Heart left ventricle (tissue), 13 donors: Measurements from ENCODE around the gene CDCA3.

Experiments
- POLR2A ChIP-seq, 2 donors: fragments of 450-650 bp; IDR thresholded peaks; one replicate each; pipeline ENCODE4 v1.6.1; 2017; ENCODE audit warnings: antibody characterized with exemption in 2 of 2, mild to moderate bottlenecking in 2 of 2, moderate library complexity in 2 of 2
- TF ChIP-seq, protein P1 (sequence below), 12 donors: fragments of 200-600 bp; sonication (generic) in 4 of 12; IDR thresholded peaks; one replicate each; pipeline versions ENCODE4 v1.5.0 to v1.8.0; 2018 to 2022; ENCODE audit warnings: antibody characterized with exemption in 12 of 12, mild to moderate bottlenecking in 5 of 12
- donor health status: ischemic (EF 13 %, LVEDD 7.1; RV severe dilation, severe dysfunction).
- donor health status: DM: no; HTN: yes; CAD: no.
- donor health status: DM: no; HTN: no; CAD: no.
- donor health status: ischemic (EF 25% LVEDD 6.9; RV normal size, moderate dysfunction).
- donor health status: ischemic (EF 25% LVEDD 5.7; RV mildly dilated, moderate dysfunction).
- donor health status: ischemic (EF 35%, LVEDD 5.7; RV mildly dilated, moderate dysfunction).
- donor health status: nonischemic (EF 11% LVEDD 7.7; RV severe dilation, severe dysfunction).
- donor health status: DM: yes; HTN: yes; CAD: no.
- donor health status: PGD.
- donor health status: ischemic (EF 29% LVEDD 5.4; RV normal size, mild dysfunction).
- donor health status: nonischemic (EF 23%, LVEDD 6.1; RV moderate dilation, normal function).

DNA sequence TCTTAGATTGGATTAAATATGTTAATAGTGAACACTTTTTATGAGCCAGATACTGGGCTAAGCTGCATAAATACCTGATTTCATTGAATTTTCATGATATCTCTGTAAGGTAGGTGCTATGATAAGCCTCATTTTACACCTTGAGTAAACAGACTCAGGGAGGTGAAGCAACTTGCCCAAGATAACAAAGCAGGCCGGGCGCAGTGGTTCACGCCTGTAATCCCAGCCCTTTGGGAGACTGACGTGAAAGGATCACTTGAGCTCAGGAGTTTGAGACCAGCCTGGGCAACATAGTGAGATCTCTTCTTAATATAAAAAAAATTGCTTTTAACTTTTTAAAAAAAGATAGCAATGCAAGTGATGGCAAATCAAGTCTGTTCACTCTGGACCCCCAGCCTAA, 9.0 kb downstream of the CDCA3 start:
- TF ChIP-seq POLR2A (IDR thresholded peaks at IDR 0.05): no peak
- TF ChIP-seq, protein P1, sequence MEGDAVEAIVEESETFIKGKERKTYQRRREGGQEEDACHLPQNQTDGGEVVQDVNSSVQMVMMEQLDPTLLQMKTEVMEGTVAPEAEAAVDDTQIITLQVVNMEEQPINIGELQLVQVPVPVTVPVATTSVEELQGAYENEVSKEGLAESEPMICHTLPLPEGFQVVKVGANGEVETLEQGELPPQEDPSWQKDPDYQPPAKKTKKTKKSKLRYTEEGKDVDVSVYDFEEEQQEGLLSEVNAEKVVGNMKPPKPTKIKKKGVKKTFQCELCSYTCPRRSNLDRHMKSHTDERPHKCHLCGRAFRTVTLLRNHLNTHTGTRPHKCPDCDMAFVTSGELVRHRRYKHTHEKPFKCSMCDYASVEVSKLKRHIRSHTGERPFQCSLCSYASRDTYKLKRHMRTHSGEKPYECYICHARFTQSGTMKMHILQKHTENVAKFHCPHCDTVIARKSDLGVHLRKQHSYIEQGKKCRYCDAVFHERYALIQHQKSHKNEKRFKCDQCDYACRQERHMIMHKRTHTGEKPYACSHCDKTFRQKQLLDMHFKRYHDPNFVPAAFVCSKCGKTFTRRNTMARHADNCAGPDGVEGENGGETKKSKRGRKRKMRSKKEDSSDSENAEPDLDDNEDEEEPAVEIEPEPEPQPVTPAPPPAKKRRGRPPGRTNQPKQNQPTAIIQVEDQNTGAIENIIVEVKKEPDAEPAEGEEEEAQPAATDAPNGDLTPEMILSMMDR (IDR thresholded peaks at IDR 0.05): no peak
